Right ventricle myocardium inferior (tissue), 1 donor: ENCODE measurements around the gene SAMD4A. TPM values are rescaled to one million over a fixed set of nuclear protein-coding genes. Genes with fewer than 3 reads are reported as not detected.

Source experiments
- ATAC-seq: fragments of 200-7000 bp; cut with Tn5 transposase; one replicate; pipeline ENCODE4 v1.9.1; 2020; ENCODE audit warnings: mild to moderate bottlenecking, moderate library complexity
- DNase-seq: peaks from one replicate; pipeline ENCODE4 v3.0.0; 2021; ENCODE audit errors: missing footprints
- intact Hi-C: fragments of 100-400 bp; cut with DNase I; formaldehyde crosslinking; loops from one replicate; pipeline ENCODE4 v1.11.0; 2022
- total RNA-seq: library from RNA; stranded (reverse); fragmentation: NEBNext Ultra II Directional; extraction: Animal tissue kit (Norgen Biotek cat#: 25700); gene quantifications from one replicate; pipeline ENCODE4 v1.2.1, GENCODE V29; 2021
- donor health status: DM: no; HTN: yes; CAD: no; lungs with severe emphysema.

The SAMD4A gene
- total RNA-seq, 1 donor from 2014 or later = 128 TPM

DNA sequence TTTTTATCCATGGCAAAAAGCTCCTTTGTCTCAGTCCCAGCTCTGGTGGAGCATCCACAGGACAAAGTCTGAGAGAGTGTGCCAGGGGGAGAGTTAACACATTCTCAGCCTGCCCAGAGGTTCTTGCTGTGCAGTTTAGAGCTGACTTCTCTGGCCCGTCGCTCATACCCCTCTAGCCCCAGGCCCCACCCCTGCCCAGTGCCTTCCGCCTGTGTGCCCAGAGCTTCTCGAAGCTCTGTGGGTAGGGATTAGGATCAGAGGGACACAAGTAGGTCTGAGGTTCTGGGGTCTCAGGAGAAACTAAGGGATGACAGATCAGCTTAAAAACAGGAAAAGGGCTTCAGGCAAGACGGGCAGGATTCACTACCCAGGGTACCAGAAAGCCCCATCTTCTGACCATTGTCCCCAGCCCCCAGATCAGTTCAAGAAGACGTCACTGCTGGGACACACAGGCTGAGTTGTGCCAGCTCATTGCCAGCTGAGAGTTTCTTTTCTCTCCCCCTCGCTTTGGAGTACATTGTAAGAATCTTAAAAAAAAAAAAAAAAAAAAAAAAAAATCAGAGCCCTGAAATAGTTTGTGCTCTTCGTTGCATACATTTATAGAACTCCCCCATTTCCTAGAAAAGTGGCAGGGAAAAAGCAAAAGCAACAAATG lies 208.7 kb downstream of the SAMD4A start:
- intact Hi-C loops = loop anchor here (10.0 kb wide), 1 partner anchor 349 kb away; the partner anchor contains the start of gene LGALS3
- no peak for ATAC-seq

DNA sequence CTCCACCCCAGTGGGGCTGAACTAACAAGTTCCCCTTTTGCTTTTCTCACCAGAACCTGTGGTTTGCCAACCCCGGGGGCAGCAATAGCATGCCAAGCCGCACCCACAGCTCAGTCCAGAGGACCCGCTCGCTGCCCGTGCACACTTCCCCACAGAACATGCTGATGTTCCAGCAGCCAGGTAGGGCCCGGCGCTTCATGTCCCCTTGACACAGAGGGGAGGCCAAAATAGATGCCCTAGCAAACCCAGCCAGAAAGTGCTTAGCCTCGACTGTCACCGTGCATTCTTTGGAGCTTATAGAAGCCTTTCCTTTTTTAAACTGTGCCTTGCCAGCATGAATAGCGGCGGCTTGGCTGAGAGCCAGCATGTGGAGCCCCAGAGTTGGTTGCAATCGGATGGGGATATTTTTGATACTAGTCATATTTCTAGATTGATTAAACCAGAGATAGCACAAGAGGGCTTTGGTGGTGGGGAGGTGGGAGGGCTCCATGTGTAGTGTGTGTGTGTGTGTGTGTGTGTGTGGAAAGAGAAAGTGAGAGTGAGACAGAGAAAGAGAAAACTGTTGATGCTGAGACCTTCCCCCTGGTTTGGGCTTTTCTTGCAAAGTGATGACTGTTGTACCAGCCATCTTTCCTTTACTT lies 209.6 kb downstream of the SAMD4A start:
- peak; percentile 57 for ATAC-seq
- intact Hi-C loops = loop anchor here (10.0 kb wide), 1 partner anchor 348 kb away; the partner anchor contains the start of gene LGALS3
- peak; percentile 87 for DNase-seq

More for the DNA sequence above, 208.7 kb downstream of the SAMD4A start:
- no peak for DNase-seq

DNA sequence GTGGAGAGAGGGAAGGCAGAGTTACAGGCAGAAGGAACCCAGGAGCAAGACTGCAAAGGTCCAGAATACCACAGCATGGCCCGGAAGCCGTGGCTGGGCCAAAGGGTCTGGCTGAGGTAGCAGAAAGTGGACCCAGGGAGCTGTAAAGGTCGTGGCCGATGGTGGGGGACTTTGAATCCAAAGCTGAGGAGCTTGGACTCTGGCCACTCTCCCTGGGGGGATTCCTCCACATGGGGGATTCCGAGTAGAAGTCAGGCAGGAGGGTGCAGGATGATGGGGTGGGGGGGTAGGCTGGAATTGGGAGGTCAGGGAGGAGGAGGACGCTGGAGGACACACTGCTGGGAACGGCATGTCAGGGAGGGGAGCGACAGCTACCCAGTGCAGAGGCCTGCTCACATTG lies 210.5 kb downstream of the SAMD4A start:
- ATAC-seq (no peak), DNase-seq (no peak)
- intact Hi-C loops = loop anchor here (10.0 kb wide), 1 partner anchor 347 kb away; the partner anchor contains the start of gene LGALS3

DNA sequence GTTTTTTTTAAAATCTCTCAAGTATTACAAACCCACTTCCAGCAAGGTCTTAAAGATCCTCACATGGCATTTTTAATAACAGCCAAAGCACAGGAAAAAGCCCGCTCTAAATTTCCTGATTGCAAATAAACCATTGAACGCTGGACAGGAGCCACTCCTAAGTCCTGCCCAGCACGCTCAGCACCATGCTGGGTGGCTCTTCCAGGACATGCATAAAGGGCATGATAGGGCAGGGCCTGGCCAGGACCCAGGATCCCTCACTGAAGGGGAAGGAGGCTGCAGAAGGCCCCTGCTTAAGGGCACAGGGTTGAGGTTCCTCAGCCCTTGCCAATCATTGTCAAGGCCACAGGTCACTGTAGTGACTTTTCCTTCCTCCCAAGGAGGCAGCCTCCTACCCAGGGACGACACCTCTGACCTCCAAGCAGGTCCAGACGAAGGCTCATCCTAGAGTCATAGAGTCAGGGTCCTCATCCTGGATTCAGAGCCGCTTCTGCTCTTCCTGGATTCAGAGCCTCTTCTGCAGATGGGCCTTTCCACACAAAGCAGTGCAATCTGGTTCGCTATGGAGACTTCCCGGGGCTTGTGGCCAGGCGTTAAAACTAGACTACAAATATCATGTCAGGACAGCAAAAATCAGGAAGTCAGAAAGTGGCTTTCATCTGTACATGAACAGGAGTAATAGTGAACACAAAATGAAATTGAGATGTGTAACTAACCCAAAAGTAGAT lies 211.9 kb downstream of the SAMD4A start:
- intact Hi-C loops = loop anchor here (10.0 kb wide), 1 partner anchor 346 kb away; the partner anchor contains the start of gene LGALS3
- ATAC-seq (peak; percentile 45), DNase-seq (no peak)

DNA sequence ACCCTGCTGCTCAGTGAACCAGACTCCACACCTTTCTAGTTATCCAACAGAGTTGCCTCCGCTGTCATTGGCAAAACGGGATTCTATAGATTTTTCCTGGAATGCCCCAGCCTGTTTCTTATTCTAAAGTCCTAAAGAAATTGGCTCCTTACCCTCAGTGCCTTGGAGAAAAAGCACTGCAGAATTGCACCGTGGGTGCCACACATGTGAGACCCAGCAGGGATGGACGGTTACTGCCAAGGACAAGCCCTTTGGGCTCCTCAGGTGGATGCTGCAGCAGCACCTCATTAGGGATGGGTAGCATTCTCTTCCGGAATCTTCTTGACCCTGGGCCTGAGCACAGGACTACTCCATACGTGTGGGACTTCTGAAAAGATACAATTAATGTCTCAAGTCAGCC lies 214.2 kb downstream of the SAMD4A start:
- intact Hi-C loops = no loop called here
- DNase-seq (no peak), ATAC-seq (no peak)

DNA sequence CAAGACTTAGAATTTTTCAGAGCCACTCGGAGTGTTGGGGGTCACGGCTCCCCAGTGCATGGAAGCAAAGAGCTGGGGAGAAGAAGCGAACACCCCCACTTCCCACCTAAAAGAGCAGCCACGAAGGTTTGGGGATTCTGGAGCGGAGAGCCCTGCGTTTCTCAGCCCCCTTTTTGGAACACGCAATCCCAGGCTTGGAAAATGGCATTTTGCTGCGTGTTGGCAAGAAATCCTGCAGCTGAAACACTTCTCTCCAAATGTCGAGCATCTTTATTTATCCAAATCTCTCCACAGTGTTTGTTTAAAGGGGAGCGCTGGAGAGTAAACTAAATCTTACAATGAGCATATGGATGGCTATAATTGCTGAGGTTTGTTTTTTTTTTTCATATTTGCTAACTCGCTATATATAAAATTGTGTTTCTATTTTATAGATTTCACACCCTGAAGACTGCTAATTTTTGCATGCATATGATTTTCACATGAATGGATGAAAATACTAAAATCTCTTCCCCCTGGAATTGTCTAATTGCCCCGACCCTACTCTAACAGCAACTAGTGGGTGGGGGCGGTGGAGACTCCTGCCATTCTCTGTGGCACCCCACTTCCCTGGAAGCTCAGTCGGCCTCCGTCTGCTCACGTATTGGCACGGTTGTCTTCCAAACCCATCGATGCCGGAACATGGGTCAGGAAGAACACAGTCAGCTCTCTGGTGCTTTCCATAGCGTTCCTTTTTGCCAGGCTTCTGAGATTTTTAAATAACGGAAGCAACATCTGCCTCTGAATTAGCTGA lies 215.2 kb downstream of the SAMD4A start:
- ATAC-seq (no peak), DNase-seq (no peak)
- intact Hi-C loops = no loop called here

DNA sequence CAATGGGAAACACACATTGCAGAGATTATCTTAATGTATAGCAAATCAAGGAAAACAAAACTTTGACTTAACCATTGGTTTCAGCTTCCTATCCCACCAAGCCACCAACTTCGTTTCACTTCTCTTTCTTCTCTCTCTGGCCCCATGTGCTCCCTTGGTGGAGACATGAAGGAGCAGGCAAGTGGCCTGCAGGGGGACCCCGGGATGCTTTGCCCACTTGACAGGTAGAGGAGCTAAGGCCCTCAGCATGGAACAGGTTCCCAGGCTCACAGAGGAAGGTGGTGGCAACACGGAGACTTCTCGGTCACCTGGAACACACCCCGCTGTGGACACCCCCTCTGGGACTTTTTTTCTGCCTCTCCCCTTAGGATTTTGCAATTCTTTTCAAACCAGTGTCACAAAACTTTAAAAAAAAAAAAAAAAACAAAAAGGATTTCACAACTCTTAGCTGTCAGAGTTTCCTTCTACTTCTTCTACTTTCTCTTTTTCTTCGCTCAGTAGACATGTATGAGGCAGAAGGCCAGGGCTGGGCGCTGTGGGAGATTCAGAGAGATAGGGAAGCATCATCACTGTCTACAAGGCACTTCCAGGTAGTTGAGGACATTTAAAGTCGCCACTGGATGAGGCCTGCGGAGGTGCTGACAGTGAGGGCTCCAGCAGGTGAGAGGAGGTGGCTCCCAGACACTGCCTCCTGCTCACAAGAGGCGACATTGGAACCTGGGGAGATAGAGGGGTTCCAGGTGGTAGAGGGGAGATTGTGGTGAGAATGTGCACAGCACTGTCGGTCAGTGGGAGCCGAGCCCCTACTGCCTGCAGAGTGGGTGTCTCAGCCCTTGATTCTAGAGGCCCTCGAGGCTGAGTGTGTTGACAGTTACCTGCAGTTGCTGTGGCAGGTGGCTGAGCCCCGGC lies 216.1 kb downstream of the SAMD4A start:
- DNase-seq = peak; percentile 79
- intact Hi-C loops = no loop called here
- no peak for ATAC-seq

DNA sequence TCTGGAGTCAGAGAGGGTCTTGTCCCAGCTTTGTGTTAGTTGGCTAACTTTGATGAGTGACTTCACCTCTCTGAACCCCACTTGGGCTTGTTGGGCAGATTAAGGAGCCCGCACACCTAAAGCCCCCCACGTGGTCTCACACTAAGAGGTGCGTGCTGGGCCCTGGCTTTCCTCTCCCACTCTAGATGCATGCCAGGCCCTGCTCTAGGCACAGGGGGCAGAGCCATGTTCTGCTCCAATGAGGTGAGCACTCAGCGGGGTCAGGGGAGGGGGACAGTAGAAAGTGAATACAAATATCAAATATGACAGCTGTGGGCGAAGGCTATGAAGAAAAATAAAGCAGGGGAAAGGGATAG lies 216.7 kb downstream of the SAMD4A start:
- intact Hi-C loops = loop anchor here (1.0 kb wide), 1 partner anchor 177 kb away; no protein-coding TSS in a partner anchor
- DNase-seq = no peak
- no peak for ATAC-seq

DNA sequence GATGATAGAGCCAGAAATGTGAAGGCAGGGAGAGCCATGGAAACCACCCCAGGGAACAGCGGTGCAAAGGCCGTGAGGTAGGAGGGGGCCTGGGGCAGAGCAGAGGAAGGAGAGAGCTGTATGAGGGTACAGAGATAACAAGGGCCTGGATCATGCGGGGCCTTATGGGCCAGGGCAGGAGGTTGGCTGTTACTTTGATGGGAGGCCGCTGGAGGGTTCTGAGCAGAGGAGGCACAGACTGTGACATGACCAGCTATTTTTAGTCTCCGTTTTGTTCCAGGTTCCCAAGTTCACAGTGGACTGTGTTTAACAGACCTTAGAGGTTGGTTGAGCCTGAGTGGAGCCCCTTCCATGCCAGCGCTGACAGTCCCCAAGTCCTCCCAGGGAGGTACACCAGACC lies 217.1 kb downstream of the SAMD4A start:
- DNase-seq = peak; percentile 66
- peak; percentile 88 for ATAC-seq
- intact Hi-C loops = loop anchor here (1.0 kb wide), 1 partner anchor 178 kb away; no protein-coding TSS in a partner anchor

DNA sequence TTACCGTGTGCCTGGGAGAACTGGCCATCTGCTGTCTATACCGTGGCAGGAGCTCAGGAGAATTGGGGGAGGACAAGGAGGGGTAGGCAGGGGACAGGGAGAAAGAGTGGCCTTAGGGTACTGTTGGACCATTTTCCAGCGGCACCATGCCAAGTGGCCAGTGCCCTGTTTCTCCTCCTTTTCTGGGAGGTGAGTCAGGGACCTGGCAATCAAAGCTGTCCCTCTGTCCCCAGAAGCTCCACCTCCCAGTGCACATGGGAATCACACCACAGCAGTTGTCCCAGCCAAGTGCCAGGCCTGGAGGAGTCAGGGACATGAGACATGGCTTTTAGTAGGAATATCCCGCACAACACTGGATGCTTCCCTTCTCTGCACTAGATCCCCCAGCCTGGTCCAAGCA lies 217.7 kb downstream of the SAMD4A start:
- ATAC-seq (peak; percentile 80), DNase-seq (peak; percentile 72)
- intact Hi-C loops = loop anchor here (1.0 kb wide), 1 partner anchor 178 kb away; no protein-coding TSS in a partner anchor

DNA sequence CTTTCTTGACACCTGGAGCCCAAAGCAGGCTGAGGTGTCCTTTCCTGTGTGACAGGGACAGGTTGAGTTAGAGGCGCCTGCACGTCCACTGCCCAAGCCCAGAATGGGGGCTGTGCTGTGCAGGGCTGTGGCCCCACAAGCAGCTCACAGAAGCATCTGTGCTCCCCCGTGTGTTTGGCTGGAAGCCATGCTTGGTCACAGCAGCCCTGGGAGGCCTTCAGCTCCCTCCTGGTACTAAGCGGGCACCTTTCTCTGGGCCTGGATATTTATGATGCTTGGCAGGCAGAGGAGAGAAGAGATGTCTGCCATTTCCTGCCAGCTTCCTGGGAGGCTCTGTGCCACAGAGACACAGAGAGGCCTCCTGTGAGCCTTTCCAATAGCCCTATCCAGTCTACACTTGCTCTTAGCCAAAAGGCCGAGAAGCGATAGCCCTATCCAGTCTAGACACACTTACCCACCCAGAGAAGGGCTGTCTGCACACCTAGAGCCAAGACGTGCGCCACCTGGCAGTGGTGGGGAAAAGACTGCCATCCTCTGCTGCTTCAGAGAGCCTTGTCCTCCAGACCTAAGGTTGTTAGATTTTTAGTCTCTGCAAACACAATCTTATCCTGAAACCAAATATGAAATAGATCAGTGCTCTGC lies 218.3 kb downstream of the SAMD4A start:
- intact Hi-C loops = no loop called here
- no peak for DNase-seq

DNA sequence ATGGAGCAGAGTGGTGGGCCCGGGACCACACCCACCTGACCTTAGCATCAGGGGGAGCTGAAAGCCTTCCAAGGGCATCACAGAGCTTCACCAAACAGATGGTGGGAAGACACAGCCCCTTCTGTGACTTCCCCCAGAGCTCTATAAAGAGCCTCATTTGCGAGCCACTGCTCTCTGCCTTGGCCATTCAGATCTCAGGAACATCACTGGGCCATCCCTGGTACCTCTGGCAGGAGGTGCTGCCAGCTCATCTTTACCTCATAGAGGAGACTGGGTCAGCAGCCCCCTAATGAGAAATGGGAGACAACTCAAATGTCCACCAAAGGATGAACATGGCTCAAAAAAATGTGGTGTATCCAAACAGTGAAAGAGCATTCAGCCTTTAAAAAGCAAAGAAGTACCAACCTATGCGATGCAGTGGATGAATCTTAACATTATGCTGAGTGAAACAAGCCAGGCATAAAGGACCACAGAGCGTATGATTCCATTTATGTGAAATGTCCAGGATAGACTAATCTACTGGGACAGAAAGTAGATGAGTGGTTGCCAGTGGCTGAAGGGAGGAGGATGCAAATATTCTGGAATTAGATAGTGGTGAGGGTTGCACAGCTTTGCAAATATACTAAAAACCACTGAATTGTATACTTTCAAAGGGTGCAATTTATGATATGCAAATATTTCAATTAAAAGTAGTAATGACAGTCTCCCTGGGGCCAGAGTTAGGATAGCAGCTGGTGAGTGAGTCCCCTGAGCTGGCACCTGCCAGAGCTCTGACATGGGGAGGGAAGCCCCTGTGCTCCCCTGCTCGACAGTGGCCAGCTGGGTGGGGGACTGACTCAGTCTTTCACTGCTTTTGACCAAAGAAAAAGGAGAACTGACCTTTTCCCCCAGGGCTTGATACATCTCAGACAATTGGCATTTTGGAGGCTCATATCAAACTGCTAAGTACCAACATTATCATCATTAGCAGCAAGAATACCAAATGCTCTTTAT lies 219.1 kb downstream of the SAMD4A start:
- DNase-seq (no peak), ATAC-seq (no peak)
- intact Hi-C loops = no loop called here

More for the DNA sequence above, 218.3 kb downstream of the SAMD4A start:
- peak; percentile 27 for ATAC-seq

DNA sequence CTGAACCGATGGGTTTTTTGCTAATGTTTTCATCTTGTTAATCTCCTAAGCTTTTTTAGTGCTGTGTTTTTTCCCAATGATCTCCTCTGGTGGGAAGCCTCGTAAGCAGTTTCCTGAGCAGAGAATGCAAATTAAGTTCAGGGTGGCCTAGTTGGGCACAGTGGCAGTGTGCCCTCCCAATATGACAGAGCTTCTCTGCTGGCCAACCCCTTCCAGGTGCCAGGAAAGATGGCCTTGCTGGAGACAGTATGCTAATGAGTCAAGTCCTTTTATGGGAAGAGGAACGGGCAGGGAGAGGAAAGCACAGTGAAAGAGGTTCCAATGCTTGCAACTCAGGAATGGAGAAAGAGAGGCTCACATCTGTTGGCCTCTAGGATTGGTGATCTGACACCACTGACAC lies 219.9 kb downstream of the SAMD4A start:
- ATAC-seq = peak; percentile 21
- no peak for DNase-seq
- intact Hi-C loops = no loop called here

DNA sequence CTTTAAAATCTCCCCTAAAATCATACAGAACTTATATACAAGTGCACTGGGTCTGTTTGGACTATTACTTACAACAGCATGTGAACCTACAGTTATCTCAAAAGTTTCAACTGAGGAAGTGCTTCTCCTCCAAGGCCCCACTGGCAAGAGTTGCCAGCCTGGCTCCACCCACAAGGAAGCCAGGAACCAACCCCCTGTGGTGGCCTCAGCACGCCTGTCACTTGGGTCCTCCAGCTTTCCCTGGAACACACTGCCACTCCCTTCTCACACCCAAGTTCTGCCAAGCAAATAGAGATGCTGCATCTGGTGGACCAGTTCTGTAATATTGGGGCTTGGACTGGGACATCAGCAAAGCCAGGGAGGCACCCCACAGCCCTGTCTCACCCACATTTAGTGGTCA lies 220.3 kb downstream of the SAMD4A start:
- DNase-seq = peak; percentile 66
- no peak for ATAC-seq
- intact Hi-C loops = no loop called here

DNA sequence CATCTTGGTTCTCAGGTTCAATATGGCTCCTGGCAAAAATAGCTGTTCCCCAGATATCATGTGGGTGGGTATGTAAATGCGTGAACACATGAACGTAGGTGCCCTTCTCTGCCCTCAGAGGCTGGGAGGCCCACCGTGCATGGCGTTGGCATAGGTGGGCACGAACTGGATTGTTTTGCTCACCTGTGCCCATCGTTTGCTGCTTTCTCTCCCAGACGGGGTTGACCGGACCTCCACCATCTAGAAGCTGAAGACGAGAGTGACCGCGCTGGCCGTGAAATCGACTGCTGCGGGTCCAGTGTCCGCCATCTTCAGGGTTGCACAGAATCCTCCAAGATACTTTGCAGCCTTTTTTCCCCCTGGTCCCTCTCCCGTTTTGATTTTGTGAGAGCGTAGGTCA lies 221.8 kb downstream of the SAMD4A start:
- no peak for DNase-seq
- intact Hi-C loops = no loop called here
- no peak for ATAC-seq

DNA sequence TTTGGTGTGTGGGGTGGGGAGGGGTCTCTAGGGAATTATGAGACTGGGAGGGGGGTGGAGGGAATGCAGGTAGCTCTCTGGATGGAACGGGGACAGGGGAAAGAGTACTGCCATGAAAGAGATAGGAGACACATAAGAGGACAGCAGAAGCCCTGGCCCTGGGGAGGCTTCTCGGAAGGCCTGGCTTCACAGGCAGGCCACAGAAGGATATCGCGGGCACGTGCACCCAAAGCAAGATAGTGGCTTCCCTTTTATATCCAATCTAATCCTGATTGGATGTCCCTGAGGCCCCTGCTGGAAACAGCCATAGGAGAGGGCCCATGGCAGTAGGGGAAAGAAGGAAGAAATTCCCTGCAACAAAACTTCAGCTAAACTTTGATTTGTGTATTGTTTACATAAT lies 222.2 kb downstream of the SAMD4A start:
- ATAC-seq = no peak
- intact Hi-C loops = no loop called here
- no peak for DNase-seq
